Tibial artery (tissue), 4 donors: ENCODE results near the gene CYP19A1.
"Not testable (repeated sequence)": the region's sequence is repeated elsewhere in the genome, so short reads cannot be mapped to it uniquely, and the experiment has no call there.

ENCODE experiments used
- DNase-seq, 2 donors: peaks; one replicate each; pipeline ENCODE4 v3.0.0-alpha.2; 2019
- H3K27ac ChIP-seq, 2 donors: fragments of 200-600 bp; sonication (generic) in 1 of 2; 1 replicate in 1 of 2; 2 replicates in 1 of 2; pipeline ENCODE4 v1.5.1; 2018 to 2019; ENCODE audit warnings: mild to moderate bottlenecking in 1 of 2
- H3K27me3 ChIP-seq, 2 donors: fragments of 200-600 bp; sonication (generic) in 1 of 2; one replicate each; pipeline versions ENCODE4 v1.5.1 to v1.6.0; 2016 to 2019
- H3K36me3 ChIP-seq, 3 donors: fragments of 200-600 bp; sonication (generic) in 2 of 3; one replicate each; pipeline ENCODE4 v1.5.1; 2016 to 2019; ENCODE audit warnings: mild to moderate bottlenecking in 2 of 3
- H3K4me1 ChIP-seq, 4 donors: fragments of 200-600 bp; sonication (generic) in 2 of 4; 1 replicate in 3 of 4; 2 replicates in 1 of 4; pipeline ENCODE4 v1.5.1; 2016 to 2019
- H3K4me3 ChIP-seq, 2 donors: fragments of 200-600 bp; sonication (generic) in 1 of 2; 1 replicate in 1 of 2; 2 replicates in 1 of 2; pipeline ENCODE4 v1.5.1; 2018 to 2019; ENCODE audit warnings: mild to moderate bottlenecking in 2 of 2
- H3K9me3 ChIP-seq, 3 donors: fragments of 200-600 bp; sonication (generic) in 1 of 3; one replicate each; pipeline ENCODE4 v1.5.1; 2016 to 2019
- CTCF ChIP-seq, 2 experiments: fragments of 200-600 bp in 1 of 2; fragments of 450-650 bp in 1 of 2; IDR thresholded peaks; one replicate each; pipeline ENCODE4 v1.5.1; 2017 to 2019; ENCODE audit warnings: antibody characterized with exemption in 2 of 2, mild to moderate bottlenecking in 1 of 2, moderate library complexity in 1 of 2
- intact Hi-C: fragments of 100-400 bp; cut with DNase I; formaldehyde crosslinking; loops from one replicate; pipeline ENCODE4 v1.15.0; 2023; ENCODE audit warnings: low total_unique reads

CYP19A1 gene

GRCh38 chr15:51262463-51262862, 75.9 kb downstream of the CYP19A1 start:
- no peak for DNase-seq
- Histone ChIP-seq H3K9me3 (no peaks in the 10 kb centered on the region), H3K36me3 (no peaks in the 10 kb centered on the region), H3K4me1 (peaks cover 0 to 14% (median 10%) of the 10 kb centered on the region in 4 donors), H3K27me3 (peaks cover 0 to 3% of the 10 kb centered on the region in 2 donors), H3K27ac (no peak overlapping the region), H3K4me3 (no peak overlapping the region)
- intact Hi-C loops = no loop called here
- TF ChIP-seq CTCF (IDR thresholded peaks at IDR 0.05) = no peak

- H3K9me3 ChIP-seq, H3K27ac ChIP-seq, DNase-seq, H3K36me3 ChIP-seq, H3K4me1 ChIP-seq, H3K4me3 ChIP-seq, intact Hi-C loops, H3K27me3 ChIP-seq: not testable (repeated sequence)
These were observed 77.3 kb downstream of the CYP19A1 start for GRCh38 chr15:51261113-51261512.

- H3K27me3 ChIP-seq = peaks cover 0 to 3% of the 10 kb centered on the region in 2 donors
- H3K9me3 ChIP-seq = no peaks in the 10 kb centered on the region
- H3K36me3 ChIP-seq = no peaks in the 10 kb centered on the region
- H3K27ac ChIP-seq = no peak overlapping the region
- no peak for TF ChIP-seq CTCF (IDR thresholded peaks at IDR 0.05)
- no peak overlapping the region for H3K4me3 ChIP-seq
- intact Hi-C loops = no loop called here
- H3K4me1 ChIP-seq = no peaks in the 10 kb centered on the region
- no peak for DNase-seq
These were observed 78.2 kb downstream of the CYP19A1 start for GRCh38 chr15:51260202-51260601.

- no peaks in the 10 kb centered on the region for H3K9me3 ChIP-seq
- H3K27ac ChIP-seq = no peak overlapping the region
- H3K27me3 ChIP-seq = peaks cover 0 to 3% of the 10 kb centered on the region in 2 donors
- TF ChIP-seq CTCF (IDR thresholded peaks at IDR 0.05) = no peak
- intact Hi-C loops = no loop called here
- H3K4me3 ChIP-seq = no peak overlapping the region
- H3K36me3 ChIP-seq = no peaks in the 10 kb centered on the region
- no peaks in the 10 kb centered on the region for H3K4me1 ChIP-seq
- no peak for DNase-seq
These were observed 82.9 kb downstream of the CYP19A1 start for GRCh38 chr15:51255533-51255932.

- Histone ChIP-seq H3K9me3 (no peaks in the 10 kb centered on the region), H3K36me3 (no peaks in the 10 kb centered on the region), H3K4me3 (no peak overlapping the region), H3K27ac (no peak overlapping the region), H3K4me1 (no peaks in the 10 kb centered on the region), H3K27me3 (no peaks in the 10 kb centered on the region)
- intact Hi-C loops = no loop called here
- no peak for TF ChIP-seq CTCF (IDR thresholded peaks at IDR 0.05)
- no peak for DNase-seq
These were observed 85.0 kb downstream of the CYP19A1 start for GRCh38 chr15:51253366-51253765.

- intact Hi-C loops = no loop called here
- TF ChIP-seq CTCF (IDR thresholded peaks at IDR 0.05) = no peak
These were observed 85.7 kb downstream of the CYP19A1 start for GRCh38 chr15:51252671-51253070.

More at GRCh38 chr15:51252671-51253070, 85.7 kb downstream of the CYP19A1 start:
- Histone ChIP-seq H3K27ac (no peak overlapping the region), H3K4me1 (no peaks in the 10 kb centered on the region), H3K36me3 (no peaks in the 10 kb centered on the region), H3K9me3 (no peaks in the 10 kb centered on the region), H3K27me3 (no peaks in the 10 kb centered on the region), H3K4me3 (no peak overlapping the region)
- DNase-seq = no peak
